Prostate gland (tissue), 2 donors: ENCODE data around the gene SPECC1.

Source experiments
- POLR2A ChIP-seq: fragments of 450-650 bp; IDR thresholded peaks from one replicate; pipeline ENCODE4 v1.6.1; 2016; ENCODE audit warnings: antibody characterized with exemption, mild to moderate bottlenecking
- POLR2AphosphoS5 ChIP-seq: sonication (generic); formaldehyde crosslinking; IDR thresholded peaks from one replicate; pipeline ENCODE4 v1.6.1; 2017; ENCODE audit warnings: antibody characterized with exemption
- TF ChIP-seq, protein P1 (sequence below), 4 experiments: fragments of 200-600 bp in 2 of 4; fragments of 450-650 bp in 2 of 4; sonication (generic) in 2 of 4; IDR thresholded peaks; 1 replicate in 3 of 4; 2 replicates in 1 of 4; pipeline ENCODE4 v1.5.1; 2016 to 2019; ENCODE audit warnings: antibody characterized with exemption in 4 of 4, mild to moderate bottlenecking in 2 of 4, moderate library complexity in 2 of 4

DNA sequence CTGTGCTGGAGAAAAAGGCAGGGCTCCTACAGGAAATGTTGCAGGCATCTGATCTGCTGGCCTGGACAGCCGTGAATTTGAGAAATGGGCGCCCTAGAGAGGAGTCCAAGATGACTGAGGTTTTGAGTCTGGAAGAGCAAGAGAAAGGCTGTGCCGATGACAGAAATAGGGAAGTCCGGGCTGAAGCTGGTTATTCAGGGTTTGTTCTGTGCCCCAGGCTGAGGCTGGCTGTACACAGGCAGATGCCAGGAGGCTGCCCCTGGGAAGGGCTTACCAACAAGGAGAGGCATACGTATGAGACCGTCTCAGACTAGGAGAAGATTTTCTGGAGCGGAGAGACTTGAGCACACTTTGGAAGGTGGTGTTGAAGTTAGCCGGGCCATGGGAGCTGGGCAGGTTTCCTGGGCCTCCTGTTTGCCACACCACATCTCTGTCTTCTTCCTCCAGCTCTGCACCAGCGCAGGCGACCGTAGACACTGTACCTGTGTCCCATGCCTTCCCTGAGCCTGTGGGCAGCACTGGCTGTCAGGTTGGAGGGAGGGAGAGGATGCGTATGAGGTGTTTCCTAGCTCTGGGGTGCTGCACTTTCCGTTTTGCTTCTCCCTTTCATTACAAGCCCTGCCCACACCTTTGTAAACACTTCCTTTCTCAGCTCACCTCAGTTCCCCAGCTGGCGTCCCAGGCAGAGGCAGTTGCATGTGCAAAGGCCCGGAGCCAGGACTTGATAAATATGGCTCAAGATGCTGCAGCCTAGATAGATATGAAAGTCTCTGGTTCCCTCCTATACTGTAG is 80.8 kb downstream of the SPECC1 start:
- TF ChIP-seq, protein P1, sequence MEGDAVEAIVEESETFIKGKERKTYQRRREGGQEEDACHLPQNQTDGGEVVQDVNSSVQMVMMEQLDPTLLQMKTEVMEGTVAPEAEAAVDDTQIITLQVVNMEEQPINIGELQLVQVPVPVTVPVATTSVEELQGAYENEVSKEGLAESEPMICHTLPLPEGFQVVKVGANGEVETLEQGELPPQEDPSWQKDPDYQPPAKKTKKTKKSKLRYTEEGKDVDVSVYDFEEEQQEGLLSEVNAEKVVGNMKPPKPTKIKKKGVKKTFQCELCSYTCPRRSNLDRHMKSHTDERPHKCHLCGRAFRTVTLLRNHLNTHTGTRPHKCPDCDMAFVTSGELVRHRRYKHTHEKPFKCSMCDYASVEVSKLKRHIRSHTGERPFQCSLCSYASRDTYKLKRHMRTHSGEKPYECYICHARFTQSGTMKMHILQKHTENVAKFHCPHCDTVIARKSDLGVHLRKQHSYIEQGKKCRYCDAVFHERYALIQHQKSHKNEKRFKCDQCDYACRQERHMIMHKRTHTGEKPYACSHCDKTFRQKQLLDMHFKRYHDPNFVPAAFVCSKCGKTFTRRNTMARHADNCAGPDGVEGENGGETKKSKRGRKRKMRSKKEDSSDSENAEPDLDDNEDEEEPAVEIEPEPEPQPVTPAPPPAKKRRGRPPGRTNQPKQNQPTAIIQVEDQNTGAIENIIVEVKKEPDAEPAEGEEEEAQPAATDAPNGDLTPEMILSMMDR (IDR thresholded peaks at IDR 0.05), result no peak
- TF ChIP-seq POLR2A, result no peak
- no peak for TF ChIP-seq POLR2AphosphoS5
